ENCODE measurements around the gene CX3CL1. TPM values are rescaled to one million over a fixed set of nuclear protein-coding genes. Genes with fewer than 3 reads are reported as not detected.

CX3CL1 gene
- total RNA-seq, 1 experiment from 2014 or later, result 1.7 TPM

GRCh38 chr16:57390636-57391295 lies 18.5 kb downstream of the CX3CL1 start:
- Histone ChIP-seq H3K56ac (ENCODE audit: insufficient read length, low read depth, low read length) (no peak overlapping the region), H3K4ac (ENCODE audit: low read depth, low read length) (no peak overlapping the region), H3K23me2 (ENCODE audit: insufficient read length, low read depth, low read length, poor library complexity, severe bottlenecking) (no peaks in the 10 kb centered on the region), H3K23ac (ENCODE audit: insufficient read length, low read depth, low read length) (no peak overlapping the region), H3K4me1 (ENCODE audit: insufficient read depth, low read length) (0 out of 2 replicates have a peak, but pooled peaks cover 2% of the 10 kb centered on the region), H3K9me3 (ENCODE audit: control insufficient read depth, low read depth, low read length) (no peaks in the 10 kb centered on the region), H3K79me1 (ENCODE audit: insufficient read depth, low read depth, low read length, poor library complexity, severe bottlenecking) (no peaks in the 10 kb centered on the region), H3T11ph (ENCODE audit: low read length) (no peak overlapping the region), H3K79me2 (ENCODE audit: insufficient read depth, low read length) (no peaks in the 10 kb centered on the region), H2BK15ac (ENCODE audit: low read depth, low read length) (no peak overlapping the region), H3K18ac (ENCODE audit: insufficient read length, low read depth, low read length) (no peak overlapping the region), H2BK120ac (ENCODE audit: low read depth, low read length, poor library complexity, severe bottlenecking) (no peak overlapping the region), H2BK20ac (ENCODE audit: low read depth, low read length, poor library complexity, severe bottlenecking) (no peak overlapping the region), H4K8ac (replicated peaks; ENCODE audit: insufficient read length, low read depth, low read length) (no peak overlapping the region), H2BK5ac (ENCODE audit: insufficient read length, low read length) (no peak overlapping the region), H4K5ac (ENCODE audit: insufficient read length, low read depth, low read length) (no peak overlapping the region), H2AK5ac (ENCODE audit: insufficient read length, low read length) (no peak overlapping the region), H3K27ac (ENCODE audit: insufficient read length, low read depth, low read length) (no peak overlapping the region), H4K20me1 (ENCODE audit: control insufficient read depth, insufficient read depth, insufficient read length) (peaks cover 2% of the 10 kb centered on the region), H3K27me3 (ENCODE audit: insufficient read depth, low read length) (no peaks in the 10 kb centered on the region), H4K91ac (ENCODE audit: insufficient read length, low read depth, low read length) (no peak overlapping the region), H3K9ac (ENCODE audit: extremely low read depth, insufficient read length, low read length) (no peak overlapping the region), H3K4me2 (ENCODE audit: insufficient read depth, insufficient read length, low read length) (no peak overlapping the region), H2BK12ac (ENCODE audit: insufficient read length, low read depth, low read length) (no peak overlapping the region), H2AFZ (ENCODE audit: low read length) (no peak overlapping the region), H3K14ac (ENCODE audit: insufficient read depth, low read length) (no peak overlapping the region)
- H3K27me3 Mint-ChIP-seq (ENCODE audit: low read depth), result peaks cover 8% of the 10 kb centered on the region
- peaks cover 5 to 9% of the 10 kb centered on the region in 2 experiments for H3K4me1 Mint-ChIP-seq
- H3K36me3 Mint-ChIP-seq (ENCODE audit: insufficient read depth in 1 of 3, low read depth in 3 of 3), result no peaks in the 10 kb centered on the region
- no peak overlapping the region for H3K4me3 Mint-ChIP-seq
- WGBS (ENCODE audit: extremely low coverage, insufficient read length, low lambda C conversion rate), result no CpG with 5 or more reads among the region's 5 CpGs
- no peak for DNase-seq
- no peak overlapping the region for H3K27ac Mint-ChIP-seq
- peaks cover 2 to 5% of the 10 kb centered on the region in 2 experiments; a peak in 2 of 5 replicates for H3K9me3 Mint-ChIP-seq
- no peak for TF ChIP-seq CTCF (conservative IDR thresholded peaks at IDR 0.05)

All from H9 (cell line).